Subcutaneous abdominal adipose tissue (tissue), 5 donors: ENCODE data around the gene MSL2.
"Not testable (repeated sequence)": the region's sequence is repeated elsewhere in the genome, so short reads cannot be mapped to it uniquely, and the experiment has no call there.

Source experiments
- H3K27ac ChIP-seq: one replicate; pipeline ENCODE4 v1.7.0; 2013; ENCODE audit warnings: low read depth, mild to moderate bottlenecking, inconsistent platforms, low read length, moderate library complexity
- H3K27me3 ChIP-seq, 5 donors: one replicate each; pipeline ENCODE4 v1.7.0; 2013; ENCODE audit warnings: low read length in 5 of 5, inconsistent platforms in 1 of 5; ENCODE audit not compliant: control insufficient read depth in 5 of 5, insufficient read depth in 4 of 5
- H3K36me3 ChIP-seq, 5 donors: one replicate each; pipeline ENCODE4 v1.7.0; 2013; ENCODE audit warnings: low read length in 5 of 5; ENCODE audit not compliant: control insufficient read depth in 5 of 5, insufficient read depth in 5 of 5
- H3K4me1 ChIP-seq, 5 donors: one replicate each; pipeline ENCODE4 v1.7.0; 2013; ENCODE audit warnings: low read length in 5 of 5, mild to moderate bottlenecking in 3 of 5, moderate library complexity in 1 of 5; ENCODE audit not compliant: control insufficient read depth in 5 of 5, insufficient read depth in 5 of 5
- H3K4me3 ChIP-seq, 5 donors: one replicate each; pipeline ENCODE4 v1.7.0; 2013; ENCODE audit warnings: low read length in 5 of 5, low read depth in 1 of 5
- H3K9ac ChIP-seq, 5 donors: one replicate each; pipeline ENCODE4 v1.7.0; 2013; ENCODE audit warnings: low read length in 5 of 5, mild to moderate bottlenecking in 4 of 5, moderate library complexity in 3 of 5
- H3K9me3 ChIP-seq, 5 donors: one replicate each; pipeline ENCODE4 v1.7.0; 2013; ENCODE audit warnings: low read length in 5 of 5; ENCODE audit not compliant: control insufficient read depth in 5 of 5
- donor health status: healthy.
- donor health status: healthy.
- donor health status: healthy.
- donor health status: healthy.
- donor health status: healthy.

MSL2 gene, protein sequence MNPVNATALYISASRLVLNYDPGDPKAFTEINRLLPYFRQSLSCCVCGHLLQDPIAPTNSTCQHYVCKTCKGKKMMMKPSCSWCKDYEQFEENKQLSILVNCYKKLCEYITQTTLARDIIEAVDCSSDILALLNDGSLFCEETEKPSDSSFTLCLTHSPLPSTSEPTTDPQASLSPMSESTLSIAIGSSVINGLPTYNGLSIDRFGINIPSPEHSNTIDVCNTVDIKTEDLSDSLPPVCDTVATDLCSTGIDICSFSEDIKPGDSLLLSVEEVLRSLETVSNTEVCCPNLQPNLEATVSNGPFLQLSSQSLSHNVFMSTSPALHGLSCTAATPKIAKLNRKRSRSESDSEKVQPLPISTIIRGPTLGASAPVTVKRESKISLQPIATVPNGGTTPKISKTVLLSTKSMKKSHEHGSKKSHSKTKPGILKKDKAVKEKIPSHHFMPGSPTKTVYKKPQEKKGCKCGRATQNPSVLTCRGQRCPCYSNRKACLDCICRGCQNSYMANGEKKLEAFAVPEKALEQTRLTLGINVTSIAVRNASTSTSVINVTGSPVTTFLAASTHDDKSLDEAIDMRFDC

DNA sequence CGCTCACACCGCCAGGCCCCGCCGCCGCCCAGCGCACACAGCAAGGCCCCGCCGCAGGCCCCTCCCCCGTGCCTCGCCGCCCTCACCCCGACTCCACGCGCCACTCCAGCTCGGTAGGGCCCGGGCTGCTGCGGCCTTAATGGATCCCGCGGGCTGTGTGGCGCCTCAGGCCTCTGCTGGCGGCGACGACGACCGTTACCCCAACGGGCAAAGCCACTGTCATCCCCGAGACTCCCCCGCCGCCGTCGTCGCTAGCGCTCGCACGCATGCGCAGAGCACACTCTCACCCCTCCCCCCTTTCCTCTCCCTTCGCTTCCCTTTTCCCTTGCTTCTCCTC lies at the start of gene MSL2:
Gene MSL2, minus strand, starts transcription at position 272 of the 337 bp plus-strand sequence. CDS start 1,222 bp downstream, outside the sequence.
- Histone ChIP-seq H3K4me3 (peak within 1 kb of the TSS; percentile 85 to 98 (median 96)), H3K9ac (peak within 1 kb of the TSS; percentile 87 to 97 (median 91)), H3K4me1 (peaks cover 4 to 51% (median 46%) of the 10 kb centered on the region in 5 donors), H3K27ac (peak within 1 kb of the TSS; percentile 94), H3K36me3 (no peaks in the 10 kb centered on the region), H3K9me3 (no peaks in the 10 kb centered on the region), H3K27me3 (no peaks in the 10 kb centered on the region)

DNA sequence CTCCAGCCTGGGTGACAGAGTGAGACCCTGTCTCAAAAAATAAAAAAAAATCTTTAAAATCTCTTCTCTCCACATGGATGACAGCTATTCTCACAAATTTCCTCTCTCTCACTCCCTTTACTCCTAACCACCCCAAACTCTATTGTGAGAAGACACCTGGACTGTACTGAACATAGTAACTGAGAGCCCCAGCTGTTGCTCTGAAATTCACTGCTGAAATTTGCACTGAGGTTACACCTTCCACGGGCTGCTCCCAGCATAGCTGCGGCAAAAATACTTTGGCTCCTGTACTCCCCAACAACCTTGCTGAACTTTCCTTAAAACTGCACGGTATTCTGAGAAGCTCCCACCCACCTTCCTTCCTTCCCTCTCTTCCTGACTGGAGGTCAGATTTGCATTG lies 49.6 kb upstream of the MSL2 start:
- Histone ChIP-seq H3K36me3 (no peaks in the 10 kb centered on the region), H3K9ac (no peak overlapping the region), H3K4me3 (no peak overlapping the region), H3K27me3 (peaks cover 0 to 2% (median 0%) of the 10 kb centered on the region in 5 donors), H3K9me3 (no peaks in the 10 kb centered on the region), H3K4me1 (peaks cover 0 to 9% (median 6%) of the 10 kb centered on the region in 5 donors), H3K27ac (no peak overlapping the region)

DNA sequence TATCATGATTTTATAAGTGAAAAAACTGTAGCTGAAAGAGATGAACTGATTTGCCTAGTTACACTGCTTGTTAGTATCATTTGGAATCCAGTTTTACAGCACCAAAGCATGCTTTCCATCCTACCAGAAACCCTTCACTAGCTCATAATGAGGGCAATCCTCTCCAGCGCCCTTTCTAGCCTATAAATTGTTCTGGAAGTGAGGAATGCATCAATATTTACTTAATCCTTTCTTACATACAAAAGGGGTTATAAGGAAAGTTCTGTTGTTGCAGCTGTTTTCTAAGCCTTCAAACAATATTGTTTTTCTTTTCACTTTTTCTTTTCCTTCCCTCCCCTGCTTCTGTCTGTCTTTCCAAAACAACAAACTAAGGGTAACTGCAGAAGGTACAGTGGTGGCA lies 43.0 kb upstream of the MSL2 start:
- H3K36me3 ChIP-seq = no peaks in the 10 kb centered on the region
- no peak overlapping the region for H3K9ac ChIP-seq
- H3K27ac ChIP-seq = no peak overlapping the region
- peaks cover 0 to 2% (median 0%) of the 10 kb centered on the region in 5 donors for H3K27me3 ChIP-seq
- no peaks in the 10 kb centered on the region for H3K9me3 ChIP-seq
- no peak overlapping the region for H3K4me3 ChIP-seq
- H3K4me1 ChIP-seq = no peaks in the 10 kb centered on the region

DNA sequence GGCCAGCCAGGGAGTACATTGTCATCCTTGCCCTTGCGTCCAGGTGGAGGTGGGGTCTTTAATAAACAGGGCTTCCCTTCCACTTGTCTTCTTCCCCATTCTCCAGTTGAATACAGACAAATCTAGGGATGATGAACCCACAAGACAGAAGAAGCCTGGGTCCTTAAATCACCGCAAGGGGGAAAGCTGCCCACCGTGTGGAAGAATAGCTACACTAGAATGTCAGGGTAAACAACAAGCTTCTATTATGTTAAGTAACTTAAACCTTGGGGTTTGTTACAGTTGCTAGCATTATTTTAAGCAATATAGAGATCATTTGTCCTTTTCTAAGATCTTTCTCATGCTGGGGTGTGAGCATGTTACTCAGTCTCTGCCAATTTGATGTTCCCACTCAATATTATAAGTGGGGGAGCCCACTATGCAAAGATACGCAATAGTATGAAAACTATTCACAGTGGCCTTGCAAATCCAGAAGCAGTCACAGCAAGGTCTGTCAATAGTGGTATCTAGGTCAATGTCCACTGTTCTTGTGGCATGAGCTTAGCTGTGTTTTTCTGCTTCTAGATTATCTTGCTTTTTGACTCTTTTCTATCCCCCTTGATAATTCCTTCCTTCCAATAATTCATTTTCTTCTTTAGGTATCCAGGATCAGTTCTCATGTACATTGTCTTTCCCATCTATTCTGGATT lies 42.0 kb upstream of the MSL2 start:
- H3K27ac ChIP-seq = no peak overlapping the region

DNA sequence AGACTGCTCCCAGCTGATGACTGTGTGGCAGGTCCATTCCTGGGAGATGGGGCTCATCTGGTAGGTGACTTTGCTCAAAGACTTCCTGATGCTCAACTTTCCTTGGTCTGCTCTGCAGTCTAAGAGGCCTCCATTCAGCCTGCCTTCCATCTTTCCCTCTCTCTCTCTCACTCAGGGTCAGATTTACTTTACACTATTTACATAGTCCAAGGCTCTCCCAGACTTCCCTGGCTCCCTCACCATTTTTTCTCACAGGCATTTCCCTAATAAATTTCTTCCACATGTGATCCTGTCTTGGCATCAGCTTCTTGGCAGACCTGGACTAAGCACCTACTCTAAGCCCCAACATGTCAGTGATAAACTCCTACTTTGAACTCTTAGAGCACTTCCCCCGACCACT lies 41.0 kb upstream of the MSL2 start:
- Histone ChIP-seq H3K36me3 (no peaks in the 10 kb centered on the region), H3K27me3 (peaks cover 0 to 2% (median 0%) of the 10 kb centered on the region in 5 donors), H3K4me1 (no peaks in the 10 kb centered on the region), H3K4me3 (no peak overlapping the region), H3K9me3 (no peaks in the 10 kb centered on the region), H3K9ac (no peak overlapping the region), H3K27ac (no peak overlapping the region)

More for the DNA sequence above, 42.0 kb upstream of the MSL2 start:
- no peak overlapping the region for H3K4me3 ChIP-seq
- H3K36me3 ChIP-seq = no peaks in the 10 kb centered on the region
- no peak overlapping the region for H3K9ac ChIP-seq
- H3K4me1 ChIP-seq = no peaks in the 10 kb centered on the region
- H3K9me3 ChIP-seq = no peaks in the 10 kb centered on the region
- peaks cover 0 to 2% (median 0%) of the 10 kb centered on the region in 5 donors for H3K27me3 ChIP-seq

DNA sequence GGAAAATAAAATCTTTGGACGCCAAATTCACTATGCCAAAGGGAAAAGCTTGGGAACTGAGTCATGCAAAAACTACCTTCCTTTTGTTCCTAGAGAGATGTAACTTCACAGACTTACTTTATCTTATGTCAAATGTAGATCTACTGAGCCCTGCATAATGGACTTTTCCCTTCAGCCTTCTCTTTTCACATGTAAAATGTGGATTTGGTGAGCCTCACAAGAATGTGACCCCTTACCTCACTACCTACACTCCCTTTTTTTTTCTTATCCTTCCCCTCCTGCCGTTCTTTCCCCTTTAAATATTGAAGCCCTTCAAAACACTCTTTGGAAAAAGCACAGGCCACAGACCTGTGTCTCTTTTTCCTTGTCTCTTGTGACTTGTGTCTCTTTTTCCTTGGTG lies 40.0 kb upstream of the MSL2 start:
- H3K4me1 ChIP-seq = no peaks in the 10 kb centered on the region
- H3K9me3 ChIP-seq = no peaks in the 10 kb centered on the region
- H3K4me3 ChIP-seq = no peak overlapping the region
- no peaks in the 10 kb centered on the region for H3K36me3 ChIP-seq
- H3K9ac ChIP-seq = no peak overlapping the region
- no peaks in the 10 kb centered on the region for H3K27me3 ChIP-seq
- no peak overlapping the region for H3K27ac ChIP-seq

DNA sequence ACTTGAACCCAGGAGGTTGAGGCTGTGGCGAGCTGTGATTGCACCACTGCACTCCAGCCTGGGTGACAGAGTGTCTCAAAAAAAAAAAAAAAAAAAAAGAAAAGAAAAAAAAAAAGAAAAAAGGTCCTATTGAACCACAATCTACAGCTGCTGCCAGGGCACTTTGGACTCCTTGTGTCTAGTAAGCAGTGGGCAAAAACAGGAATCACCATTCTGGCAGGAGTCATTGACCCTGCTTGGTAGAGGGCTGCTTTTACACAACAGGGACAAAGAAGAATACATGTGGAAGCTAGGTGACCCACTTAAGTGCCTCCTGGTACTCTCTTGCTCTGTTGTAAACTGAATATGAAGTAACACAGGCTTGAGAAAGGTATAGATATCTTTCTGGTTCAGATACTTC lies 39.4 kb upstream of the MSL2 start:
- Histone ChIP-seq H3K9ac (no peak overlapping the region), H3K27ac (no peak overlapping the region), H3K36me3 (no peaks in the 10 kb centered on the region), H3K27me3 (no peaks in the 10 kb centered on the region), H3K9me3 (no peaks in the 10 kb centered on the region), H3K4me1 (no peaks in the 10 kb centered on the region), H3K4me3 (no peak overlapping the region)

DNA sequence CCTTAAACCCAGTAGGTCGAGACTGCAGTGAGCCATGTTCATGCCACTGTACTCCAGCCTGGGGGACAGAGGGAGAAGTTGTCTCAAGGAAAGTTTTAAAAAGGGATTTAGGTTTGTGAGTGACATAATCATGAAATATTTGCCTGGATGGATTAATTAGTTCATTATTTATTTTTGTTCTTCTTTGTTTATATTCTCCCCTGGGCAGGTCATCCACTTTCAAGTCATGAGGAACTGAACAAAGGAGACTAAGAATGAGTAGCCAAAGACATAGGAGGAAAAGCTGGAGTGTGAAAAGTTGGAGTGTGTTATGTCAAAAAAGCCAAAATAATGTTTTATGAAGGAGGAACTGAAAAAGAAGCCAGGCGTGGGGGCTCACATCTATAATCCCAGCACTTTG lies 36.3 kb upstream of the MSL2 start:
- no peak overlapping the region for H3K27ac ChIP-seq
- no peak overlapping the region for H3K4me3 ChIP-seq
- H3K9ac ChIP-seq = no peak overlapping the region
- H3K36me3 ChIP-seq = no peaks in the 10 kb centered on the region
- H3K4me1 ChIP-seq = no peaks in the 10 kb centered on the region
- H3K27me3 ChIP-seq = no peaks in the 10 kb centered on the region
- H3K9me3 ChIP-seq = no peaks in the 10 kb centered on the region

DNA sequence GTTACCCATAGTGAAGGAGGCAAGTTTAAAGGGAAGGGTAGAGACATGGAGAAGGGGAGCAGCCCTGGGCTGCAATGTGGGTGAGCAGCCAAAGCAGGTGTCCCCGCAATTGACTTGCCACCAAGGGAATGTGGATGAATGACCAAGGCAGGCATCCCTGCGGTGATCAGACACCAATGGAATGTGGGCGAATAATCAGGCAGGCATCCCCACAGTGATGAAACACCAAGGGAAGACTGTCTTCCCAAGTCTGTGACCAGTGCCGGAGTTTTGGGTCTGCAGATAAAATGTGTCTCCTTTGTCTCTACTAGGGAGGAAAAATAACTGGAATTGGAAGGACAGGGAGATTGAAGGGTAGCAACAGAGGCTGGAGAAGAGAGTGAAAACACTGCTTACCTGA lies 26.6 kb upstream of the MSL2 start:
- H3K27ac ChIP-seq, H3K36me3 ChIP-seq, H3K4me1 ChIP-seq, H3K9ac ChIP-seq, H3K4me3 ChIP-seq, H3K27me3 ChIP-seq: not testable (repeated sequence)
- H3K9me3 ChIP-seq = peaks cover 0 to 11% (median 0%) of the 10 kb centered on the region in 5 donors

DNA sequence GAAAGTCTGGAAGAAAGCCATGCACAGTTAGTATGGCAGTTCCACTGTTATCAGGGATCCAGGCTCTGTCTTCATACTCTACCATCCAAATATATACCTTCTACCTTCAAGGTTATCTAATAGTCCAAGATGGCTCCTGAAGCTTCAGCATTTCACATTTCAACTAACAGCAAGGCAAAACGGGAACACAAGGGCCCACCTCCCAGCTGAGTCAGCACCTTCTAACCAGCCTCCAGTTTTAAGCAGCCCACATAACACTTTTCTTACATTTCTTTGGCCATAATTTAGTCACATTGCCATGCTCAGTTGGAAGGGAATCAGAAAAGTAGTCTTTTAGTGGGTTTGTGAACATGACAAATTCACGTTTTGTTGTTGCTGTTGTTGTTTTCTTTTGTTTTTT lies 15.4 kb upstream of the MSL2 start:
- Histone ChIP-seq H3K27ac (no peak overlapping the region), H3K36me3 (no peaks in the 10 kb centered on the region), H3K4me1 (no peaks in the 10 kb centered on the region), H3K4me3 (no peak overlapping the region), H3K9me3 (no peaks in the 10 kb centered on the region), H3K9ac (no peak overlapping the region), H3K27me3 (no peaks in the 10 kb centered on the region)
